Stomach smooth muscle (tissue), 2 donors: Measurements from ENCODE around the gene EPC1.

Experiments used
- H3K27ac ChIP-seq: one replicate; pipeline ENCODE4 v1.7.0; 2013; ENCODE audit warnings: mild to moderate bottlenecking, low read length, inconsistent platforms
- H3K27me3 ChIP-seq, 2 donors: one replicate each; pipeline ENCODE4 v1.7.0; 2013; ENCODE audit warnings: low read length in 2 of 2; ENCODE audit not compliant: insufficient read depth in 2 of 2, control insufficient read depth in 1 of 2
- H3K36me3 ChIP-seq, 2 donors: one replicate each; pipeline ENCODE4 v1.7.0; 2013; ENCODE audit warnings: low read length in 2 of 2; ENCODE audit not compliant: control insufficient read depth in 2 of 2, insufficient read depth in 2 of 2
- H3K4me1 ChIP-seq: one replicate; pipeline ENCODE4 v1.7.0; 2013; ENCODE audit warnings: low read length; ENCODE audit not compliant: control insufficient read depth, insufficient read depth
- H3K4me3 ChIP-seq, 2 donors: one replicate each; pipeline ENCODE4 v1.7.0; 2013; ENCODE audit warnings: low read length in 2 of 2
- H3K9ac ChIP-seq, 2 donors: one replicate each; pipeline ENCODE4 v1.7.0; 2013; ENCODE audit warnings: low read length in 2 of 2, mild to moderate bottlenecking in 1 of 2
- H3K9me3 ChIP-seq, 2 donors: one replicate each; pipeline ENCODE4 v1.7.0; 2013; ENCODE audit warnings: low read length in 2 of 2; ENCODE audit not compliant: control insufficient read depth in 2 of 2
- donor health status: healthy.
- donor health status: Pancreatic carcinoma.

EPC1 gene

DNA sequence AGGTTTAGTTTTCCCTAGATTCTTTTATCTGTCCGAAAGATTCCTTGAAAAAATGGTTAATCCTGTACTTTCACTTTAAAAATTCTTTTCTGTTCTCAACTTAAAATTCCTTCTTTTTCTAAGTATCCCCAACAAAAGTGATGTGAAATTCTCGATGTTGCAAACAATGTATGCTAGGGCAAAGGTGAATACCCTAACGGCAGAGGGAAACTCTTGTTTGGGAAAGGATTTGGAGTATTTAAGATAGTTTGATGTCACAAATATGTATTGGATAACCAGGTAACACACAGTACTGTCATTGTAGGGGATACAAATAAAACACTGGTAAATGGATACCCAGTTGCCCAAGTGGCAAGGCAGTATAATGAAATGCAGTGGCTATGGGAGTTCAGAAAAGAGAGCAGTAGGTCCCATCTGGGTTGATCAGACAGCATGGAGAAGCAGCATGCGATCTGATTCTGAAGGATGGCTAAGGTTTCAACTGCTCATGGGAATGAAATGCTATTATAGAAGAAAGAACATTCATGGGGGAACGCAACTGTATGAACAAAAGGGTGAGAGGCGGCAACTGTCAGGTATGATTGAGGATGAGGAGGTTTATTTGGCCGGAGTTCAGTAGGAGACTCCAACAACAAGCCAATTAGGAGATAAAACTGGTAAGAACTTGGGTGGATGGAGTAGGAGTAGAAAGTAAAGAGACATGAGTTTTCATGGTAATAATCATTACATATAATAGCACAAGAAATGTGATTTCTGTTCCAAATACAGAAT, 3.2 kb upstream of the EPC1 start:
- no peak overlapping the region for H3K4me3 ChIP-seq
- peaks cover 3% of the 10 kb centered on the region for H3K4me1 ChIP-seq
- no peak overlapping the region for H3K9ac ChIP-seq
- H3K36me3 ChIP-seq: no peaks in the 10 kb centered on the region
- H3K9me3 ChIP-seq: no peaks in the 10 kb centered on the region
- H3K27ac ChIP-seq: no peak overlapping the region
- H3K27me3 ChIP-seq: no peaks in the 10 kb centered on the region

DNA sequence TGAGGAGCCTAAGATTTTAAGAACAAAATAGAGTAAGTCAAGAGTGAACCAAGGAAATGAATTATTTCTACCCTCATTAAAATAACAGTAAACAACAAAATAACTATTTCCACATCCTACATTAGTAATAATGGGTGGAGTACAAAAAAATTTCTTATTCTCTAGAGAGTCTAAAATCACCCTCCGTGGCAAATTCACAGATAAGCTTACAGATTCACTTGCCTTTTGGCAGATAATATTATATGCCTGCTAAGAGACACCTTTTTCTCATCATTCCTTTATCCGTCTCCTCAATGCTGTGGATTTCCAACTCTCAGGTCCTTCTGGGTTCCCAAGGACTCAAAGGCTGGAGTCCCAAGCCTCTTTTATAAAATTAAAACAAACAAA, 2.2 kb upstream of the EPC1 start:
- no peak overlapping the region for H3K9ac ChIP-seq
- peaks cover 3% of the 10 kb centered on the region for H3K4me1 ChIP-seq
- no peaks in the 10 kb centered on the region for H3K36me3 ChIP-seq
- H3K27ac ChIP-seq: no peak overlapping the region
- no peaks in the 10 kb centered on the region for H3K9me3 ChIP-seq
- H3K4me3 ChIP-seq: no peak overlapping the region
- no peaks in the 10 kb centered on the region for H3K27me3 ChIP-seq

- H3K27me3 ChIP-seq: no peaks in the 10 kb centered on the region
- H3K9ac ChIP-seq: no peak overlapping the region
- H3K9me3 ChIP-seq: no peaks in the 10 kb centered on the region
- H3K36me3 ChIP-seq: peaks cover 0 to 5% of the 10 kb centered on the region in 2 donors
- H3K27ac ChIP-seq: no peak overlapping the region
- peak overlapping the region in 1 of 2 donors; percentile 96 for H3K4me3 ChIP-seq
- peaks cover 3% of the 10 kb centered on the region for H3K4me1 ChIP-seq
Observed at GRCh38 chr10:32348297-32349198, 1.6 kb upstream of the EPC1 start.

- Histone ChIP-seq H3K27me3 (no peaks in the 10 kb centered on the region), H3K36me3 (peaks cover 0 to 5% of the 10 kb centered on the region in 2 donors), H3K4me3 (peak overlapping the region; percentile 64 to 96), H3K4me1 (peaks cover 3% of the 10 kb centered on the region), H3K9me3 (no peaks in the 10 kb centered on the region), H3K9ac (peak overlapping the region; percentile 68 to 100), H3K27ac (peak overlapping the region; percentile 100)
Observed at GRCh38 chr10:32347363-32348022, 535 bp upstream of the EPC1 start.

DNA sequence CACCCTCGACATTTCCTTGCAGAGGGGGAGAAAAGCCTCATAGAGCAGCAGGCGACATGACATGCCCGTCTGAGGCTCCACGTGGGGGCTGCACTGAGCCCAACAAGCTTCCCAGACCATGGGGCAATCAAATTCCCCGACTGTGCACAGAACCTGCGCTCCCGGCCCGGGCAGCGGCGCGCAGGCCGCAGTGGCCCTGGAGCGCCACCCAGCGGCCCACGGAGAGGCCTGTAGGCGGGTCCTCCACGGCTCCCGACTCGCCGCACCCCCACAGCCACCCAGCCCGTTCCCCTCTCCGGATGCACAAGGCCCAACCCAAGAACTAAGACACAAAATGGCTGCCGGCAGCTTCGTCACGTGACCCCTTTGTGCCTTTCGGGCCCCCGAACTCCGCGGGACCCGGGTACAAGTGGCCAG, 816 bp downstream of the EPC1 start:
- no peaks in the 10 kb centered on the region for H3K27me3 ChIP-seq
- H3K36me3 ChIP-seq: peaks cover 0 to 5% of the 10 kb centered on the region in 2 donors
- H3K4me1 ChIP-seq: peaks cover 3% of the 10 kb centered on the region
- peak overlapping the region; percentile 100 for H3K9ac ChIP-seq
- H3K4me3 ChIP-seq: peak overlapping the region; percentile 95 to 96
- H3K27ac ChIP-seq: peak overlapping the region; percentile 100
- H3K9me3 ChIP-seq: no peaks in the 10 kb centered on the region

GRCh38 chr10:32341596-32341995, 5.4 kb downstream of the EPC1 start:
- Histone ChIP-seq H3K4me3 (no peak overlapping the region), H3K36me3 (peaks cover 0 to 5% of the 10 kb centered on the region in 2 donors), H3K27me3 (no peaks in the 10 kb centered on the region), H3K9me3 (no peaks in the 10 kb centered on the region), H3K4me1 (peaks cover 20% of the 10 kb centered on the region), H3K27ac (no peak overlapping the region), H3K9ac (no peak overlapping the region)

DNA sequence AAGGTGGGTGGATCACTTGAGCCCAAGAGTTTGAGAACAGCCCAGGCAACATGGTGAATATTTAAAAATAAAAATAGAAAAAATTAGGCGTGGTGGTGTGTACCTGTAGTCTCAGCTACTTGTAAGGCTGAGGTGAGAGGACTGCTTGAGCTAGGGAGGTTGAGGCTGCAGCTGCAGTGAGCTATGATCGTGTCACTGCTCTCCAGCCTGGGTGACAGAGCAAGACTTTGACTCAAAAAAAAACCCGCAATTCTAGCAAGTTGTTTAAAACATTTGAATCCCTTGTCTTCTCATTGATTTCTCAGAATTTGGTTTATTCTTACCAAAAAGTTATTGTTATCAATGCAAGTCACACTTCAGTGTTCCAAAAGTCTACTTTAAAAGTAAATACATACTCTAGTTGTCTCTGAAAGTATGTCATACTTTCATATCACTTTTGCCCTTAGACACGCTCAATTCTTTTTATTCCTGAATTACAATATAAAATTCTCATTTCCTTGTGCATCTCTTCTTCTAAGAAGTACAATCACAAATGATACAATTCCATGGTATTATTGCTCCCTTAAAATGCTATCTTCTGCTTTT, 6.3 kb downstream of the EPC1 start:
- Histone ChIP-seq H3K9ac (no peak overlapping the region), H3K36me3 (peaks cover 0 to 5% of the 10 kb centered on the region in 2 donors), H3K4me1 (peaks cover 20% of the 10 kb centered on the region), H3K27ac (no peak overlapping the region), H3K9me3 (no peaks in the 10 kb centered on the region), H3K4me3 (no peak overlapping the region), H3K27me3 (no peaks in the 10 kb centered on the region)

DNA sequence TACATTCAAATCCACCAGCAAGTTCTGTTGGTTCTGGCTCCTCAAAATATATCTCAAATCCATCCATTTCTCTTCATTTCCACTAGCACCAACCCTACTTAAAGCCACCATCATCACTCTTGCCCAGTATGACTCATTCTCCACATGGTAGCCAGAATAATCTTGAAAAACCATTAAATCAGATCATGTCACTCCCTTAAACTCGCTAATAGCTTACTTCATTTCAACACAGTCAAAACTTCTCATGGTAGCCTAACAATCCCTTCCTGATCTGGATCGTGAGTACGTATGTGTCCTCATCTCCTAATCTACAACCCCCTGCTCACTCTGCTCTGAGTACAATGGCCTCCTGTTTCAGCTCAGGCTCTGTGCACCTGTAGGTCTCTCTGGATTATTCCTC, 8.7 kb downstream of the EPC1 start:
- Histone ChIP-seq H3K9ac (no peak overlapping the region), H3K36me3 (no peaks in the 10 kb centered on the region), H3K27me3 (no peaks in the 10 kb centered on the region), H3K4me1 (peaks cover 32% of the 10 kb centered on the region), H3K27ac (no peak overlapping the region), H3K4me3 (no peak overlapping the region), H3K9me3 (no peaks in the 10 kb centered on the region)

DNA sequence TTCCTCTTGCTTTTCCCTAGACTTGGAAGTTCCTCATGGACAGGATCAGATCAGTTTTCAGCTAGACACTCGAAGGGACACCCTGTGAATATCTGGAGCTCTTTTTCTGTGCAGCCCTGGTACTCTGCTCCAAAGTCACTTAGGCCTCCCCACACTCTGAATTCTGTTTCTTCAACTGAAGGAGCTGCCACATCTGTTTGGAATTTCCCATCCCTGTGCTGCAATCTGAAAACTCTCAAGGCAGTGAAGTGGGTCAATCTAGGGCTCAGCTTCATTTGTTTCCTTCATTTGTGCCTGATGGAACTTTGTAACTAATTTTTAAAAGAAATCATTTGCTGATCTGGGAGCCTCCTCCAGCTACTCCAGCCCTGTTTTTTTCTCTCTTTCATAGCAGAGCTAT, 9.6 kb downstream of the EPC1 start:
- no peak overlapping the region for H3K4me3 ChIP-seq

GRCh38 chr10:32333849-32334248, 13.1 kb downstream of the EPC1 start:
- Histone ChIP-seq H3K4me1 (peaks cover 38% of the 10 kb centered on the region), H3K9ac (no peak overlapping the region), H3K4me3 (no peak overlapping the region), H3K27ac (no peak overlapping the region), H3K36me3 (no peaks in the 10 kb centered on the region), H3K9me3 (no peaks in the 10 kb centered on the region), H3K27me3 (no peaks in the 10 kb centered on the region)

More for the DNA sequence above, 9.6 kb downstream of the EPC1 start:
- Histone ChIP-seq H3K4me1 (peaks cover 35% of the 10 kb centered on the region), H3K27ac (no peak overlapping the region), H3K27me3 (no peaks in the 10 kb centered on the region), H3K36me3 (no peaks in the 10 kb centered on the region), H3K9ac (no peak overlapping the region), H3K9me3 (no peaks in the 10 kb centered on the region)
